ENCODE measurements around the gene UBAP1.
"Not testable (repeated sequence)": the region's sequence is repeated elsewhere in the genome, so short reads cannot be mapped to it uniquely, and the experiment has no call there.

UBAP1 gene

GRCh38 chr9:34177593-34178435 is 1.0 kb upstream of the UBAP1 start:
- H3K27ac ChIP-seq: peak overlapping the region; percentile 95
- no peak for DNase-seq (ENCODE audit: low read depth, low spot score)

- peak overlapping the region; percentile 95 for H3K27ac ChIP-seq
- no peak for DNase-seq (ENCODE audit: low read depth, low spot score)
Observed at GRCh38 chr9:34179213-34180136, 632 bp downstream of the UBAP1 start.

GRCh38 chr9:34185778-34186551 is 7.1 kb downstream of the UBAP1 start:
- peak overlapping the region; percentile 94 for H3K27ac ChIP-seq
- peak; percentile 96 for DNase-seq (ENCODE audit: low read depth, low spot score)

GRCh38 chr9:34187891-34188240 is 9.0 kb downstream of the UBAP1 start:
- no peak for DNase-seq (ENCODE audit: low read depth, low spot score)
- H3K27ac ChIP-seq: peak overlapping the region; percentile 94

GRCh38 chr9:34190996-34191892 is 12.4 kb downstream of the UBAP1 start:
- DNase-seq (ENCODE audit: low read depth, low spot score): no peak
- peak overlapping the region; percentile 27 for H3K27ac ChIP-seq

GRCh38 chr9:34195143-34195542 is 16.3 kb downstream of the UBAP1 start:
- no peak for DNase-seq (ENCODE audit: low read depth, low spot score)

GRCh38 chr9:34197286-34197685 is 18.4 kb downstream of the UBAP1 start:
- peak overlapping the region; percentile 15 for H3K27ac ChIP-seq
- not testable (repeated sequence) for DNase-seq (ENCODE audit: low read depth, low spot score)

More at GRCh38 chr9:34195143-34195542, 16.3 kb downstream of the UBAP1 start:
- no peak overlapping the region for H3K27ac ChIP-seq

GRCh38 chr9:34197756-34198711 is 19.2 kb downstream of the UBAP1 start:
- no peak for DNase-seq (ENCODE audit: low read depth, low spot score)
- peak overlapping the region; percentile 15 for H3K27ac ChIP-seq

GRCh38 chr9:34200092-34200491 is 21.2 kb downstream of the UBAP1 start:
- DNase-seq (ENCODE audit: low read depth, low spot score): no peak
- H3K27ac ChIP-seq: peak overlapping the region; percentile 76

- H3K27ac ChIP-seq: peak overlapping the region; percentile 76
- no peak for DNase-seq (ENCODE audit: low read depth, low spot score)
Observed at GRCh38 chr9:34203275-34203991, 24.6 kb downstream of the UBAP1 start.

GRCh38 chr9:34203992-34204635 is 25.3 kb downstream of the UBAP1 start:
- DNase-seq (ENCODE audit: low read depth, low spot score): no peak
- peak overlapping the region; percentile 76 for H3K27ac ChIP-seq

- H3K27ac ChIP-seq: peak overlapping the region; percentile 76
- no peak for DNase-seq (ENCODE audit: low read depth, low spot score)
Observed at GRCh38 chr9:34205102-34205501, 26.3 kb downstream of the UBAP1 start.

GRCh38 chr9:34206561-34206960 is 27.7 kb downstream of the UBAP1 start:
- DNase-seq (ENCODE audit: low read depth, low spot score): no peak
- no peak overlapping the region for H3K27ac ChIP-seq

- H3K27ac ChIP-seq: no peak overlapping the region
- DNase-seq (ENCODE audit: low read depth, low spot score): no peak
Observed at GRCh38 chr9:34211395-34211794, 32.6 kb downstream of the UBAP1 start.

- not testable (repeated sequence) for DNase-seq (ENCODE audit: low read depth, low spot score); H3K27ac ChIP-seq
Observed at GRCh38 chr9:34214354-34215000, 35.6 kb downstream of the UBAP1 start.

- DNase-seq (ENCODE audit: low read depth, low spot score): no peak
- H3K27ac ChIP-seq: no peak overlapping the region
Observed at GRCh38 chr9:34216325-34216724, 37.5 kb downstream of the UBAP1 start.

- peak overlapping the region; percentile 16 for H3K27ac ChIP-seq
Observed at GRCh38 chr9:34217015-34217414, 38.2 kb downstream of the UBAP1 start.

More at GRCh38 chr9:34217015-34217414, 38.2 kb downstream of the UBAP1 start:
- not testable (repeated sequence) for DNase-seq (ENCODE audit: low read depth, low spot score)
